ENCODE data around the gene KARS1.

Gene KARS1

GRCh38 chr16:75589306-75589705 lies 58.2 kb downstream of the KARS1 start:
- in situ Hi-C loops (cut with MboI; ENCODE audit: low sequenced_read_pairs): no loop called here

GRCh38 chr16:75588716-75589115 lies 58.7 kb downstream of the KARS1 start:
- in situ Hi-C loops (cut with MboI; ENCODE audit: low sequenced_read_pairs): no loop called here

GRCh38 chr16:75584108-75584507 lies 63.4 kb downstream of the KARS1 start:
- in situ Hi-C loops (cut with MboI; ENCODE audit: low sequenced_read_pairs): no loop called here

- in situ Hi-C loops (cut with MboI; ENCODE audit: low sequenced_read_pairs): no loop called here
Measured at GRCh38 chr16:75579281-75579834, 68.1 kb downstream of the KARS1 start.

DNA sequence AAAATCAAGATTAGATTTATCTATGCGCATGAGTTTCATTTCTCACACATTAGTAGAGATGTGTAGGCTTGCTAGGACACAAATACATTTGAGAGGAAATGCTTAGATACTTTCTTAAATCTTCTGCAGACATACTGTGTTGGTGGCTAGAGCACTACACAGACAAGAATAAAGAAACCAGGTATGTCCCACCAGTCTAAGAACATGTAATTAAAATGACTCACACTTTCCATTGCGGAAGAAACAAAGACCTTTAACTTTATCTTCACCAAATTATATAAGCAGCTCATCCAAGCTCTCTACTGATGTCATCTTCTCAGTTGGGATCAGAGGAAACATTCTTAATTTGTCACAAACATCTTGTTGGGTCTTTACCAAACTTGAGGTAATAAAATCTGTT lies 68.7 kb downstream of the KARS1 start:
- in situ Hi-C loops (cut with MboI; ENCODE audit: low sequenced_read_pairs): no loop called here

DNA sequence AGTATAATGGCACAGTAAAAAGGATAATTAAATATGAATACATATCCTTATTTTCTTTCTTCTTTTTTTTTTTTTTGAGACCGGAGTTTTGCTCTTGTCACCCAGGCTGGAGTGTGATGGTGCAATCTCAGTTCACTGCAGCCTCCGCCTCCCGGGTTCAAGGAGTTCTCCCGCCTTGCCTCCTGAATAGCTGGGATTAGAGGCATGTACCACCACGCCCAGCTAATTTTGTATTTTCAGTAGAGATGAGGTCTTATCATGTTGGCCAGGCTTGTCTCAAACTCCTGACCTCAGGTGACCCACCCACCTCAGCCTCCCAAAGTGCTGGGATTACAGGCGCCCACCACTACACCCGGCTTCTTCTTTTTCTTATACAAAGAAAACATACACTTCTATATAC lies 69.3 kb downstream of the KARS1 start:
- in situ Hi-C loops (cut with MboI; ENCODE audit: low sequenced_read_pairs): no loop called here
